Muscle layer of duodenum (tissue), 2 donors: ENCODE data around the gene ECE1.

ENCODE experiments used
- H3K27ac ChIP-seq: one replicate; pipeline ENCODE4 v1.7.0; 2013; ENCODE audit warnings: mild to moderate bottlenecking, low read length
- H3K27me3 ChIP-seq: one replicate; pipeline ENCODE4 v1.7.0; 2013; ENCODE audit warnings: low read depth, mild to moderate bottlenecking, control low read depth, low read length
- H3K36me3 ChIP-seq, 2 donors: one replicate each; pipeline ENCODE4 v1.7.0; 2013; ENCODE audit warnings: low read length in 2 of 2, control low read depth in 1 of 2, mild to moderate bottlenecking in 1 of 2; ENCODE audit not compliant: insufficient read depth in 2 of 2, control insufficient read depth in 1 of 2
- H3K4me1 ChIP-seq, 2 donors: one replicate each; pipeline ENCODE4 v1.7.0; 2013; ENCODE audit warnings: low read length in 2 of 2, mild to moderate bottlenecking in 2 of 2, control low read depth in 1 of 2, moderate library complexity in 1 of 2; ENCODE audit not compliant: insufficient read depth in 2 of 2, control insufficient read depth in 1 of 2
- H3K4me3 ChIP-seq, 2 donors: one replicate each; pipeline ENCODE4 v1.7.0; 2013; ENCODE audit warnings: low read length in 2 of 2, low read depth in 1 of 2, mild to moderate bottlenecking in 1 of 2
- H3K9me3 ChIP-seq, 2 donors: one replicate each; pipeline ENCODE4 v1.7.0; 2013; ENCODE audit warnings: low read length in 2 of 2, control low read depth in 1 of 2, mild to moderate bottlenecking in 1 of 2; ENCODE audit not compliant: control insufficient read depth in 1 of 2
- donor health status: healthy.

Gene ECE1

DNA sequence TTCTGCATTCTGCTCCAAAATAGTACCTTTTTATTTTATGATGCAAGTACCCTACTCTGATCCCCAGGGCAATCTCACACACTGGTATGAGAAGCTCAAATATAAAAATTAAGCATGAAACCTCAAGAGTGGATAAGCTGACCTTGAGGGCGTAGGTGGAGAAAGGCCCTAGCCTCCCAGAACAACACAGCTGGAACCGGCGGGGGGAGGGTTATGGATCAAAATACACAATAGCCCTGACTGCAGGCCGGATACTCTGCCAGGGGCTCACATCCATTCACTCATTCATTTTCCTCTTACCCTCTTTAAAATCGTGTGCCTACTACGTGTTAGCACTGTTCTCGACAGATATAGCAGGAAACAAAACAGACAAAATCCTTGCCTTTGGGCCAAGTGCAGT lies 32.8 kb upstream of the ECE1 start:
- H3K27me3 ChIP-seq = no peaks in the 10 kb centered on the region
- no peaks in the 10 kb centered on the region for H3K36me3 ChIP-seq
- no peaks in the 10 kb centered on the region for H3K9me3 ChIP-seq
- peak overlapping the region; percentile 19 for H3K27ac ChIP-seq
- no peak overlapping the region for H3K4me3 ChIP-seq
- H3K4me1 ChIP-seq = peaks cover 38 to 87% of the 10 kb centered on the region in 2 donors

DNA sequence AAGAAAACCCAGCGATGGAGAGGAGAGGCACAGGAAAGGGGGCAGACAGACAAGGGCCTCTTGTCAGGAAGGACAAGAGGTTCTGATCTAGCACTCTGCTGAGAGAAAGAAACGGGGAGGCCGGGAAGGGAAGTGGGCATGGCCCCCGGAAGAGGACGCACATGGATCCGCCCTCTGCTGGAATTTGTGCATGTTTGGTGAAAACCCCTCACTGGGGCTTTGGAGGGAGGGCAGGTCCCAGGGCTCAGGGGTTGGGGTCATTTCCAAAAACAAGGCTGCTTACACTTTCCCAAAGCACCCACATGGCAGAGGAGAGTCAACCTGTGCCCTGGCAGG lies 32.4 kb upstream of the ECE1 start:
- Histone ChIP-seq H3K27ac (peak overlapping the region; percentile 19), H3K4me1 (peaks cover 38 to 90% of the 10 kb centered on the region in 2 donors), H3K27me3 (no peaks in the 10 kb centered on the region), H3K36me3 (no peaks in the 10 kb centered on the region), H3K9me3 (no peaks in the 10 kb centered on the region), H3K4me3 (no peak overlapping the region)

DNA sequence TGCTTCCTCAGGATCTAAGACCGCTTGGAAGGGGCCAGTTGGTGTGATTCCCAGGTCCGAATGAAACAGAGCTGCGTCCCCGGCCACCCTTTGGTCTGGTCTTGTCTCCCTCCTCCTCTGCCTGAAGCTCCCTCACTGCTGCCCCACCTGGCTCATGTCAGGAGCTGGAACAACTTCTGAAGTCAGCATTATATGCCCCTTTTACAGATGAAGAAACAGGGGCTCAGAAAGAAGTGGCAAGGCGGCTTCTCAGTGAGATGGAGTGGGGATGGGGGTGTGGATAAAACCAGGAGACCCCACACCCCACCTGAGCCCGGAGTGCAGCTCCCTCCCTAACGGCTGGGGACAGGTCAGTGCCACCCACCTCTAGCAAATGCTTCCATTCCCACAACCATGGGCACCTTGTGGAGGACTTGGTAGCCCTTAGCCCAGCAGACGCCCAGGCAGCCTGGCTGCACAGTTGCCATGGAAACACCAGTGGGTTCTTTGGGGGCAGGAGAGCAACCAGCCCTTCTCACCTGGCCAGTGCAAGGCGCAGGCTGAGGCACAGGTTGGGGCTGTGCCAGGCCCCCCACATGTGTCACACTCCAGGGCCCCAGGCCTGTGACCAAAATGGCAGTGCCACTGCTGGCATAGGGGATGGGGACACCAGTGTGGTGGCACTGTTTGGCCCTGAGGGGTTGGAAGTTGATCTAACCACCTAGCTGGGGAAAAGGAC lies 31.9 kb upstream of the ECE1 start:
- Histone ChIP-seq H3K27me3 (no peaks in the 10 kb centered on the region), H3K36me3 (no peaks in the 10 kb centered on the region), H3K9me3 (no peaks in the 10 kb centered on the region), H3K4me1 (peaks cover 35 to 88% of the 10 kb centered on the region in 2 donors), H3K4me3 (no peak overlapping the region), H3K27ac (peak overlapping the region; percentile 19)

DNA sequence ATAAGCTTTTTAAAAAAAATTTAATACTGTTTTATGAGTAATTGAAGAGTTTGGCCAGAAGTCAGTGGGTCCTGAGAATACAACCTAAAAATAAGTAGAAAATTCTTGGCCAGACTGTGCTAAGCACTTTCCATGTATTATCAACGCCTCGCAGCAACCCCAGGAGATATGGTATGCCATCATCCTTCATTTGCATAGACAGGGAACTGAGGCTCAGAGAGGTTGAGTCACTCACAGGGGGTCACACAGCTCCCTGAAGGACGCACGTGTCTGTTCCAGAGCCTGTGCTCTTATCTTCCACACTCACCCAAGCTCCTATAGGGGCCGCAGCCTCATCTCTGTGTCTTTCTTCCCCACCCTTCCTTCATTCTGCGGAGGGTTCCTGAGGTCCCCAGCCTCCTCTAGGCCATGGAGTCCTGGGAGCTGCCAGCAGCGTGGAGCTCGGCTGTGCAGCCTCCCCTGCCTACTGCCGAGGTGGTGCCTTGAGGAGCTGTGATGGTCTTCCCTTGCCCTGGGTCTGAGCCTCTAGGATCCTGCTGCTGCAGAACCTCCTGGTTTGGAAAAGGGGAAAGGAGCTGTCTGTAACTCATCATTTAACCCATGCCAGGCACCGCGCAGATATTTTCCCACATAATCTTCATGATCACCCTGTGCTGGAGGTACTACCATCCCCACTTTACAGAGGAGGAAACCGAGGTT lies 30.3 kb upstream of the ECE1 start:
- Histone ChIP-seq H3K4me1 (peaks cover 21 to 77% of the 10 kb centered on the region in 2 donors), H3K27me3 (no peaks in the 10 kb centered on the region), H3K9me3 (no peaks in the 10 kb centered on the region), H3K27ac (no peak overlapping the region), H3K4me3 (no peak overlapping the region), H3K36me3 (no peaks in the 10 kb centered on the region)

DNA sequence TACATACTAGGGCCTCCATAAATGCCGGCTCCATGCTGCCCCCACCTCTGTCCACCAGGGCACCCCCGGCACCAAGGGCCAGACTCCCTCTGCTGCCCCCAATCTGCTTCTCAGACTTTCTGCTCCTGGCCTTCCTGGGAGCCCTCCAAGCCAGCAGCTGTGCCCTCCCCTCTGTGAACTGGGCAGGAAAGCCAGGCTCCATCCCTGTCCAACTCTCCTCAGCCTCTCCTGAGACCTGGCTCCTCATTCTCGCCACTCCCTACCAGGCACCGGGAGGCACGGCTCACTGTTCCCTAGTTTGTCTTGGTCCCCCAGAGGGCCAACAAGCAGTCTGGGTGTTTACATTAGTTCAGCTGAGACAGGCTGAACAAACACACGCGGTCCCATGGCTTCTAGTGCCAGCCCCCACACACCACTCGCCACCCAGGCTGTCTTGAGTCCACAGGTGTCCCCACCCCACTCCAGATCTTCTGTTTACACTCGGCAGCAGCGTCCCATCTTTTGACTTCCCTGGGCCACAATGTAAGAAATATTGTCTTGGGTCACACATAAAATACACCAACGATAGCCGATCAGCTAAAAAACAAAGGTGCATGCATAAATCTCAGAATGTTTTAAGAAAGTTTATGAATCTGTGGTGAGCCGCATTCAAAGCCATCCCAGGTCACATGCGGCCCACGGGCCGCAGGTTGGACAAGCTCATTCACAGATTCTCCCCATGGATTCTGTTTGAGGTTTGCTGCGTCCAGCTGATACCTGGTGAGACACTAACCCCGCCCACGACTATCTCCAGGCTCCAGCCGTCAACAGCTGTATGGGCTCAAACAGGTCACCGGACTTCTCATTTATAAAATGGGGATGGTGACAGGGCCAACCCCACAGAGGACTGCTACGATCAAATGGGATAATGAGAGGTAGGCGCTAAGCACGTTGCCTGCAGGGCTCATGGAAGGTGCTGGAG lies 29.5 kb upstream of the ECE1 start:
- no peaks in the 10 kb centered on the region for H3K9me3 ChIP-seq
- H3K4me3 ChIP-seq = no peak overlapping the region
- H3K27me3 ChIP-seq = no peaks in the 10 kb centered on the region
- no peaks in the 10 kb centered on the region for H3K36me3 ChIP-seq
- H3K27ac ChIP-seq = peak overlapping the region; percentile 27
- H3K4me1 ChIP-seq = peaks cover 13 to 74% of the 10 kb centered on the region in 2 donors

DNA sequence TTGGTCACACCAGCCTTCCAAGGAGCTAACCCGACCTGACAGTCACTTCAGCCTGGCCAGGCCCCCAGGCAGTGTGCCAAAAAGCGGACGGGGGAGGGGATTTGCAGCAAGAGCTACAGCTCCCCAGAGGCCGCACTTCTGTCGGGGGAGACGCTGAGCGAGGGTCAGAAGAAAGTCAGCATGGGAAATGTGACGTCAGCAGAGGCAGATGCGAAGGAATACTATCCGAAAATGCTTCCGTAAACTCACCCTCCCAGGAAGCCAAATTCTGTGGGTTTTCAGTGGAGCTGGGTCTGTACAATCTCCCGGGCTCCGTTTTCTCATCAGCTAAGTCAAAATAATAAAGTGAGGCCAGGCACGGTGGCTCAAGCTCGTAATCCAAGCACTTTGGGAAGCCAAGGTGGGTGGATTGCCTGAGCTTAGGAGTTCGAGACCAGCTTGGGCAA lies 28.5 kb upstream of the ECE1 start:
- Histone ChIP-seq H3K9me3 (no peaks in the 10 kb centered on the region), H3K36me3 (no peaks in the 10 kb centered on the region), H3K4me3 (no peak overlapping the region), H3K27ac (peak overlapping the region; percentile 88), H3K27me3 (no peaks in the 10 kb centered on the region), H3K4me1 (peaks cover 9 to 67% of the 10 kb centered on the region in 2 donors)

DNA sequence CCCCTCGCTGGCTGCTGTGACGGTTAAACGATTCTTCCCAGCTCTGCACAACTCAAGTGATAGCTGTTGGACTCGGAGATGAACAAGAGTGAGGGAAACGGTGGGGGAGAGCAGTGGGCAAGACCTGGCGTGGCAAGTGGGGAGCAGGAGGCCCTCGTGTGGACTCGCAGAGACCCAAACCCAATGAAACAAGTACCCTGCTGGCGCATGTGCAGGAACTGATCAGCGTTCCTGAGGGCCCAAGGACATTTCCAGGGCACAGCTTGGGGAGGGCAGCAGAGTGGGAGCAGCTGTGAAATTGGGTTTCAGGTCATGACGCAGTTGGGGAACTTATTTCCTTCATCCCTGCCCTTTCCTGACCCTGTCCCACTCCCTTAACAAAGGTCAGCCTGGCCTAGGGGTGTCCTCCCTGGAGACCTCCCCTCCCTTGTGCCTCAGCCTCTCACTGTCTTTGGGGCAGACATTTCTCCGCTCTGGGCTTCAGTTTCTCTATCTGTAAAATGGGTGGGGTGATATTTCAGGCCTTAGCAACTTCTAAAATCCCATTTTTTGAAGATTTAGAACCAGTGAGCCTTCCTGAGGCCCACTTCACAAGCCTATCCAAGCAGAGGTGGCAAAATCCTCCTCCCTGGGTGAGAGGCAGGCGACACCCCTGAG lies 27.9 kb upstream of the ECE1 start:
- H3K4me3 ChIP-seq = no peak overlapping the region
- no peaks in the 10 kb centered on the region for H3K27me3 ChIP-seq
- peak overlapping the region; percentile 88 for H3K27ac ChIP-seq
- no peaks in the 10 kb centered on the region for H3K36me3 ChIP-seq
- H3K4me1 ChIP-seq = peaks cover 14 to 68% of the 10 kb centered on the region in 2 donors
- no peaks in the 10 kb centered on the region for H3K9me3 ChIP-seq

DNA sequence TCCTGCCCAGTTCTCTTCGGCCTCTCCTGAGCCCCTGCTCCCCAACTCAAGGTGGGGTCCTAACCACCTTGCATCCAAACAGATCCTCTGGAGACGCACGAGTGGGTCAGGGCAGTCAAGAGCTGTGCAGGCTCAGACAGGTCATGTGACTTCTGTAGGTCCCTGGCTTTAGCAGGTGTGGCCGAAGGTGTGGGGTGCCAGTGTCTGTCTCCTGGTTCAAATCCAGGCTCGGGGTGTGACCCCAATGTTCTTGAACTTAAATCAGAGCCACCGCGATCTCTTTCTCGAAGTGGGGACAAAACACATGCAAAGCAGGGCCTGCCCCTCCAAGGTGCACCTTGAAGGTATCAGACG lies 27.4 kb upstream of the ECE1 start:
- peaks cover 14 to 68% of the 10 kb centered on the region in 2 donors for H3K4me1 ChIP-seq
- H3K36me3 ChIP-seq = no peaks in the 10 kb centered on the region
- H3K27me3 ChIP-seq = no peaks in the 10 kb centered on the region
- no peaks in the 10 kb centered on the region for H3K9me3 ChIP-seq
- peak overlapping the region; percentile 88 for H3K27ac ChIP-seq
- no peak overlapping the region for H3K4me3 ChIP-seq

DNA sequence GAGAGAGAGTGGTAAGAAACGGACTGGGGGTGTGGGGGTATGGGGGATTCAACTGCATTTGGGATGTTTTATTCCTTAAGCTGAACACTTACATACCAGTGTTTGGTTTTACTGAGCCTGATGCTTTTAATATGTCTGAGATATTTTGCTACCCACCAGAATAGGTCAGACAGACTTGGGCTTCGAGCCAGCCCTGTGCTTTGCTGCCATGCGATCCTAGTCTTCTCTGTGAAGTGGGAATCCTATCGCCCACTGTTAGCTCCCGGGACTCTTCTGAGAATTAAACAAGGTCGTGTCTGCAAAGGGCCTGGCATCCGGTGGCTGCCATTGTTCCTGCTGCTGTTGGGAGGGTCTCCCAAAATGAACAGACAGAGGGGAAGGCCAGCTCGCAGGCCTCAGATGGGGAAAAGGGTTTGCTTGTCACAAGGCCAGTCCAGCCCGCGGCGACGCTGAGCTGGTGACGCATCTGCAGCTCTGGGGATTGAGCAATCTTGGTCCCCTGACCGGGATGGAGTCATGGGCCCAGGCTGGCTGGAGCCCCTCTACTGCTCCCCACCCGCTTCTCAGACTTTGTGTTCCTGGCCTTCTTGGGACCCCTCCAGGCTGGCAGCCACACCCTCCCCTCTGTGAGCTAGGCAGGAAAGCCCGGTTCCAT lies 26.9 kb upstream of the ECE1 start:
- Histone ChIP-seq H3K9me3 (no peaks in the 10 kb centered on the region), H3K4me3 (no peak overlapping the region), H3K4me1 (peaks cover 14 to 66% of the 10 kb centered on the region in 2 donors), H3K27ac (peak overlapping the region; percentile 88), H3K27me3 (no peaks in the 10 kb centered on the region), H3K36me3 (no peaks in the 10 kb centered on the region)

DNA sequence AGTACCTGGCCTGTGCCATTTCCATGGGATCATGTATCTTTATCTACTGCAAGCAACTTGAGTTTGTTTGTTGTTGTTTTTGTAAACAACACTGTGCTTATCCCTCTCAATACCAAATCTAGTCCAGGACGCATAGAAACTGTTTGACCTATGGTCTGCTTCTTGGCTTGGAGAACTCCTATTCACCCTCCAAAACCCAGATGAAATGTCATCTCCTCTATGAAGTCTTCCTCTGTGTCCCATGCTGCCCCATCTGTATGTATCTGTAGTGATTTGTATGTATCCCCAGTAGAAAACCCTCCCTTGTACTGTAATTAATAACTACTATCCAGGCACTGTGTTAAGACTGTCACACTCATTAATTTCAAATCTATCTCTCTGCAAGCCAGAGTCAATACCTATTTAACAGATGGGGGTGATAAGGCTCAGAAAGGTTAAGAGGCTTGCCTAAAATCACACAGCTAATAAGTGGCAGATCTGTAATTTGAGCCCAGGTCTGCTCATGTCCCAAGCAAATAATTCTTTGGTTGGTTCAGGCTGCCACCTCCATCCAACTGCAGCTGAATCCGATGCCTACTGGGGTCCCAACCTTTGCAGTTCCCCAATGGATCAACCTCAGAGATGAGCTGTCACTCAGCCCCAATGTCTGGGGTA lies 24.6 kb upstream of the ECE1 start:
- H3K36me3 ChIP-seq = no peaks in the 10 kb centered on the region
- peaks cover 14 to 60% of the 10 kb centered on the region in 2 donors for H3K4me1 ChIP-seq
- H3K4me3 ChIP-seq = no peak overlapping the region
- no peaks in the 10 kb centered on the region for H3K27me3 ChIP-seq
- peak overlapping the region; percentile 19 for H3K27ac ChIP-seq
- no peaks in the 10 kb centered on the region for H3K9me3 ChIP-seq
